Stomach (tissue), 9 donors: Measurements from ENCODE around the gene ATF7. TPM values are rescaled to one million over a fixed set of nuclear protein-coding genes. Genes with fewer than 3 reads are reported as not detected.
"Not testable (repeated sequence)": the region's sequence is repeated elsewhere in the genome, so short reads cannot be mapped to it uniquely, and the experiment has no call there.

Experiments
- DNase-seq, 2 donors: peaks; one replicate each; pipeline versions ENCODE4 v3.0.0 to v3.0.0-alpha.2; 2013 to 2019
- H3K27ac ChIP-seq, 5 donors: fragments of 200-600 bp in 4 of 5; sonication (generic) in 4 of 5; one replicate each; pipeline ENCODE4 v1.5.1; 2013 to 2019; ENCODE audit warnings: mild to moderate bottlenecking in 1 of 5, moderate library complexity in 1 of 5
- H3K27me3 ChIP-seq, 3 donors: fragments of 200-600 bp; sonication (generic); one replicate each; pipeline ENCODE4 v1.5.1; 2017 to 2019; ENCODE audit warnings: mixed run types in 1 of 3
- H3K36me3 ChIP-seq, 4 donors: fragments of 200-600 bp; sonication (generic); 1 replicate in 3 of 4; 2 replicates in 1 of 4; pipeline ENCODE4 v1.5.1; 2016 to 2019
- H3K4me1 ChIP-seq, 4 donors: fragments of 200-600 bp; sonication (generic); one replicate each; pipeline ENCODE4 v1.5.1; 2016 to 2019
- H3K4me3 ChIP-seq, 4 donors: fragments of 200-600 bp; sonication (generic) in 3 of 4; one replicate each; pipeline ENCODE4 v1.5.1; 2016 to 2019; ENCODE audit warnings: mild to moderate bottlenecking in 1 of 4
- H3K9me3 ChIP-seq, 4 donors: fragments of 200-600 bp; sonication (generic); one replicate each; pipeline ENCODE4 v1.5.1; 2016 to 2019
- CTCF ChIP-seq, 7 experiments: fragments of 450-650 bp in 4 of 7; fragments of 200-600 bp in 3 of 7; sonication (generic) in 3 of 7; IDR thresholded peaks; one replicate each; pipeline ENCODE4 v1.5.1; 2016 to 2019; ENCODE audit warnings: antibody characterized with exemption in 7 of 7, control low read depth in 2 of 7, mild to moderate bottlenecking in 1 of 7
- EP300 ChIP-seq: sonication (generic); formaldehyde crosslinking; IDR thresholded peaks from one replicate; pipeline ENCODE4 v1.6.1; 2017; ENCODE audit warnings: antibody characterized with exemption
- POLR2A ChIP-seq, 4 donors: fragments of 450-650 bp; IDR thresholded peaks; one replicate each; pipeline ENCODE4 v1.6.1; 2016; ENCODE audit warnings: antibody characterized with exemption in 4 of 4, control low read depth in 2 of 4, mild to moderate bottlenecking in 1 of 4, moderate library complexity in 1 of 4
- POLR2AphosphoS5 ChIP-seq, 3 donors: sonication (generic); formaldehyde crosslinking; IDR thresholded peaks; one replicate each; pipeline ENCODE4 v1.6.1; 2016; ENCODE audit warnings: antibody characterized with exemption in 3 of 3
- WGBS, 5 donors: extraction: QIAGEN DNeasy Blood & Tissue Kit in 3 of 5; methylation state at CpG; one replicate each; pipeline versions ENCODE4 v1.1.5 to v1.1.7; 2013 to 2018; 5-methylcytosine and 5-hydroxymethylcytosine counted together
- intact Hi-C: fragments of 100-400 bp; cut with DNase I; formaldehyde crosslinking; loops from one replicate; pipeline ENCODE4 v1.15.1; 2023; ENCODE audit warnings: low total_unique reads
- polyA plus RNA-seq, 3 donors: library from polyadenylated mRNA; stranded (reverse); fragments of 200-250 nt; gene quantifications; one replicate each; pipeline ENCODE4 v1.2.3, GENCODE V29; 2013
- total RNA-seq, 5 donors: library from RNA; depleted of rRNA; stranded (reverse); fragments of >200 nt; gene quantifications; one replicate each; pipeline versions ENCODE4 v1.1.0 to v1.2.3, GENCODE V29; 2014 to 2016
- donor health status: healthy with polysubstance abuse.
- donor health status: Bipolar disorder and iron deficiency.
- donor health status: healthy.

Gene ATF7
- total and polyA plus RNA-seq, 8 donors, result 9.0 to 93.4 (median 16.3) TPM

- 81 to 97% (median 92%) methylated on average over 3 of the region's 3 CpGs for WGBS, 5 donors
- no peak overlapping the region for H3K27ac ChIP-seq
- intact Hi-C loops, result no loop called here
- no peak overlapping the region for H3K4me3 ChIP-seq
- H3K27me3 ChIP-seq, result no peaks in the 10 kb centered on the region
- no peak for DNase-seq
- no peaks in the 10 kb centered on the region for H3K9me3 ChIP-seq
- H3K36me3 ChIP-seq, result no peaks in the 10 kb centered on the region
- peaks cover 0 to 4% (median 0%) of the 10 kb centered on the region in 4 donors for H3K4me1 ChIP-seq
- TF ChIP-seq POLR2A (IDR thresholded peaks at IDR 0.05) (no peak), EP300 (no peak), POLR2AphosphoS5 (IDR thresholded peaks at IDR 0.05) (no peak), CTCF (IDR thresholded peaks at IDR 0.05) (no peak)
These were observed 18.0 kb upstream of the ATF7 start for GRCh38 chr12:53644133-53644532.

- TF ChIP-seq POLR2A (IDR thresholded peaks at IDR 0.05) (no peak), CTCF (IDR thresholded peaks at IDR 0.05) (no peak), POLR2AphosphoS5 (IDR thresholded peaks at IDR 0.05) (no peak), EP300 (no peak)
These were observed 17.2 kb upstream of the ATF7 start for GRCh38 chr12:53643232-53643979.

GRCh38 chr12:53638057-53638456, 11.9 kb upstream of the ATF7 start:
- no peak overlapping the region for H3K4me3 ChIP-seq
- intact Hi-C loops, result no loop called here
- no peaks in the 10 kb centered on the region for H3K4me1 ChIP-seq
- H3K27me3 ChIP-seq, result no peaks in the 10 kb centered on the region
- no peaks in the 10 kb centered on the region for H3K9me3 ChIP-seq
- 63 to 79% (median 70%) methylated on average over 2 of the region's 2 CpGs for WGBS, 5 donors
- TF ChIP-seq POLR2A (IDR thresholded peaks at IDR 0.05) (no peak), CTCF (IDR thresholded peaks at IDR 0.05) (no peak), EP300 (no peak), POLR2AphosphoS5 (IDR thresholded peaks at IDR 0.05) (no peak)
- no peaks in the 10 kb centered on the region for H3K36me3 ChIP-seq
- H3K27ac ChIP-seq, result no peak overlapping the region
- no peak for DNase-seq

More at GRCh38 chr12:53643232-53643979, 17.2 kb upstream of the ATF7 start:
- Histone ChIP-seq H3K27me3 (no peaks in the 10 kb centered on the region), H3K9me3 (no peaks in the 10 kb centered on the region), H3K27ac (no peak overlapping the region), H3K36me3 (no peaks in the 10 kb centered on the region), H3K4me1 (no peaks in the 10 kb centered on the region), H3K4me3 (no peak overlapping the region)
- intact Hi-C loops, result no loop called here
- 51 to 72% (median 70%) methylated on average over 5 of the region's 5 CpGs for WGBS, 5 donors
- no peak for DNase-seq

- WGBS, 5 donors, result 31 to 61% (median 33%) methylated on average over 2 of the region's 2 CpGs
- no peaks in the 10 kb centered on the region for H3K27me3 ChIP-seq
- H3K9me3 ChIP-seq, result no peaks in the 10 kb centered on the region
- no peak overlapping the region for H3K4me3 ChIP-seq
- intact Hi-C loops, result no loop called here
- H3K4me1 ChIP-seq, result no peaks in the 10 kb centered on the region
- H3K36me3 ChIP-seq, result no peaks in the 10 kb centered on the region
- H3K27ac ChIP-seq, result no peak overlapping the region
- DNase-seq, result no peak
- TF ChIP-seq POLR2AphosphoS5 (IDR thresholded peaks at IDR 0.05) (no peak), CTCF (IDR thresholded peaks at IDR 0.05) (no peak), POLR2A (IDR thresholded peaks at IDR 0.05) (no peak), EP300 (no peak)
These were observed 10.5 kb upstream of the ATF7 start for GRCh38 chr12:53636641-53637040.

DNA sequence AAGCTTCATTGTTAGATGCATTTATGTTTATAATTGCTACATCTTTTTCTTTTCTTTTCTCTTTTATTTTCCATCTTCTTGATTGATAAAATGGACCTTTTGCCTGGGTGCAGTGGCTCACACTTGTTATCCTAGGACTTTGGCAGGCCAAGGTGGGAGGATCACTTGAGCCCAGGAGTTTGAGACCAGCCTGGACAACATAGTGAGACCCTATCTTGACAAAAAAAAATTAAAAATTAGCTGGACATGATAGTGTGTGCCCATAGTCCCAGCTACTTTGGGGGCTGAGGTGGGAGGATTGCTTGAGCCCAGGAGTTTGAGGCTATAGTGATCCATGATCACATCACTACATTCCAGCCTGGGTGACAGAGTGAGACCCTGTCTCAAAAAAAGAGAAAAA, 9.5 kb upstream of the ATF7 start:
- H3K27ac ChIP-seq, DNase-seq, H3K4me1 ChIP-seq, intact Hi-C loops, H3K4me3 ChIP-seq, H3K36me3 ChIP-seq, H3K27me3 ChIP-seq, H3K9me3 ChIP-seq: not testable (repeated sequence)
